Immature natural killer cell (primary cell): ENCODE data around the gene KRT222. TPM values are rescaled to one million over a fixed set of nuclear protein-coding genes. Genes with fewer than 3 reads are reported as not detected.

ENCODE experiments used
- DNase-seq, 3 donors: peaks; one replicate each; pipeline ENCODE4 v3.0.0; 2022; ENCODE audit warnings: mixed read lengths in 1 of 3
- H3K27ac Mint-ChIP-seq, 6 donors: one replicate each; pipeline ENCODE4 v1.8.0; 2020; ENCODE audit warnings: mixed read lengths in 6 of 6, mild to moderate bottlenecking in 5 of 6, inconsistent platforms in 4 of 6, moderate library complexity in 3 of 6
- H3K27me3 Mint-ChIP-seq, 3 donors: one replicate each; pipeline ENCODE4 v1.8.0; 2020 to 2021; ENCODE audit warnings: low read depth in 3 of 3, mild to moderate bottlenecking in 3 of 3, mixed read lengths in 3 of 3, moderate library complexity in 3 of 3, inconsistent platforms in 1 of 3
- H3K36me3 Mint-ChIP-seq, 3 donors: one replicate each; pipeline ENCODE4 v1.8.0; 2020; ENCODE audit warnings: mixed read lengths in 3 of 3, inconsistent platforms in 2 of 3, mild to moderate bottlenecking in 2 of 3
- H3K4me1 Mint-ChIP-seq, 2 donors: one replicate each; pipeline ENCODE4 v1.8.0; 2020; ENCODE audit warnings: inconsistent platforms in 2 of 2, mild to moderate bottlenecking in 2 of 2, mixed read lengths in 2 of 2, moderate library complexity in 1 of 2
- H3K4me3 Mint-ChIP-seq, 5 donors: one replicate each; pipeline ENCODE4 v1.8.0; 2020; ENCODE audit warnings: mild to moderate bottlenecking in 5 of 5, mixed read lengths in 5 of 5, inconsistent platforms in 3 of 5, moderate library complexity in 3 of 5
- H3K9me3 Mint-ChIP-seq, 6 donors: one replicate each; pipeline ENCODE4 v1.8.0; 2020; ENCODE audit warnings: mild to moderate bottlenecking in 6 of 6, mixed read lengths in 6 of 6, inconsistent platforms in 4 of 6, moderate library complexity in 3 of 6
- polyA plus RNA-seq, 3 donors: library from polyadenylated mRNA; unstranded; fragments of 300-500 nt; fragmentation: Illumina TruSeq; gene quantifications; one replicate each; pipeline ENCODE4 v1.2.3, GENCODE V29; 2021

Gene KRT222
- polyA plus RNA-seq, 3 donors from 2014 or later, result not detected

DNA sequence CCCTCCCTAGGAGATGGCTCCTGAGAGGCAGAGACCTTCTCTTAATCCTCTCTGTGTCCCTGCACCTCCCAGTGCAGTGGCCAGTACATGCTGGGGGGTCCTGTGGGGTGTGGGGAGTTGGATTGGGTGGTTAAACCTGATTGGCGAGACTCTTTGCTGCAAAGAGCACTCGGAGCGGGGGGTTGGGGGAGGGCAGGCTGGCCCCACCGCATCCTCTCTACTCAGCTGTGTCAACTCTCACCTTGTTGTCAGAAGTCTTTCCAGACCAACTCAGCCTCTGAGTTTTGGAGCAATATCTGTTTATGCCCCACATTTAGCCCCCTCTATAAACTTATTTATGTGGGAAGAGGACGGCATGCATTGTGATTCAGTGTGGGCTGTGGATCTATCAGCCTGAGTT lies 57.3 kb downstream of the KRT222 start:
- Mint-ChIP-seq H3K27me3 (peaks cover 2 to 5% (median 3%) of the 10 kb centered on the region in 3 donors), H3K4me3 (peak overlapping the region; percentile 66 to 79 (median 76))
- DNase-seq, result peak in 1 of 3 donors; percentile 61

DNA sequence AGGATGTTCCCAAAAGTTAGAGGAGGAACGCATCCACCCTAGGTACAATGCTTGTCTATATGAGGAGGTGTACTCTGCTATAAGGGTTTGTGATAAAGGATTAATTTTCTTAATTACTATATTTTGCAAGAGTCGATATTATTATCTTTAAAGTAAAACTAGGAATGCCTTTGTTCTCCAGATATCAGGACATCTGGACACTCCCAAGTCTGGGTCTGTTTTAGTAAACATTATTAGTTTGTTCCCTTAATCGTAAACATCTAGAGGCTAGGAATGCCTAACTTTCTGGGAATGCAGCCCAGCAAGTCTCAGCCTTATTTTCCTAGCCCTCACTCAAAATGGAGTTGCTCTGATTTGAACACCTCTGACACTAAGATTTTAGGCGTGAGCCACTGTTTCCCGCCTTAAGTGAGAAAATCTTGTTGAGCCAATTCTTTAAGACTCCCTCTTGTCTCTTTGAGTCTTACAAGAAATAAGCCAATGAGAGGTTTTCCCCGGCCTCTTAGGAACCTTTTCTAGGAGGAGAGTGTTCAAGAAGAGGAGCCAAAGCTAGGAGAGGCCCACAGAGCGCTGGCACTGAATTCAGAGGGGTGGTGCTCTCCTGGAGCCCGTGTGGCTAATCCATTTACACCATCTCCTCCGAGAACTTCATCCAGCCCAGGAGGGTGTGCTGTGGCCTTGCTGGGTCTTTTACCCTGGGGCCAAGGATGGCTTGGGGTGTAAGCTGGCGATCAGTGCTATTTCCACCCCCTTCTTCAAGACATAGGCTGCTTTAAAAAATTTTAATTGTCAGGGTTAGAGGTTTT lies 58.2 kb downstream of the KRT222 start:
- DNase-seq, result no peak
- Mint-ChIP-seq H3K27me3 (peaks cover 2 to 5% (median 3%) of the 10 kb centered on the region in 3 donors), H3K36me3 (no peaks in the 10 kb centered on the region), H3K9me3 (no peaks in the 10 kb centered on the region), H3K4me1 (peaks cover 38 to 48% of the 10 kb centered on the region in 2 donors), H3K4me3 (peak overlapping the region; percentile 21 to 79 (median 73)), H3K27ac (peak overlapping the region; percentile 85 to 95 (median 94))

More for the DNA sequence above, 57.3 kb downstream of the KRT222 start:
- H3K9me3 Mint-ChIP-seq, result no peaks in the 10 kb centered on the region
- H3K36me3 Mint-ChIP-seq, result no peaks in the 10 kb centered on the region
- H3K4me1 Mint-ChIP-seq, result peaks cover 38 to 48% of the 10 kb centered on the region in 2 donors
- H3K27ac Mint-ChIP-seq, result peak overlapping the region; percentile 85 to 95 (median 94)

DNA sequence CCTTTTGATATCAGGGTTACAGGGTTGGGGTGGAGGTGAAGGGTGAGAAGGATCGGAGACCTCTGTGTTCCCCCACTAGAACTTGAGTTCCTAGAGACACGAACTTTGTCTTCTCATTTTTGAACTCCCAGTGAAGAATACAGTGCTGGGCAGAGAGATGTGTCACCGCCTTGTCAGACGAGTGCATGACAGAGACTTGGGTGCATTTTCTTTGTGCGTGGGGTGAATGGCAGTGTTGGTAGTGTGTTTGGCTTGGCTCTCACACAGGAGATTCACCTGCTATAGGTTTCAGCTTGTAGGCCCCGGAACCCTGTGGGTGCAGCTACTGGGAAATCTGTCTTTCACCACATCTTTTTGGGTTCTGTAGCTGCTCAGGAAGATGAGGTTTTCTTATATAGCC lies 59.7 kb downstream of the KRT222 start:
- Mint-ChIP-seq H3K27ac (peak overlapping the region in 5 of 6 donors; percentile 27 to 71 (median 53)), H3K27me3 (peaks cover 1 to 5% (median 2%) of the 10 kb centered on the region in 3 donors), H3K36me3 (no peaks in the 10 kb centered on the region), H3K4me3 (peak overlapping the region in 3 of 5 donors; percentile 9 to 21 (median 12)), H3K4me1 (peaks cover 38 to 48% of the 10 kb centered on the region in 2 donors), H3K9me3 (no peaks in the 10 kb centered on the region)
- no peak for DNase-seq

Other genes with a start within 250 kb of the KRT222 start
- 1 to 10 TPM in 2 of 3 donors, under 1 TPM in 1; 0.80 to 2.4 (median 2.2) TPM for gene TOP2A, start 247.3 kb downstream of the KRT222 start, polyA plus RNA-seq
- gene IGFBP4, start 221.7 kb downstream of the KRT222 start, polyA plus RNA-seq, result 10 to 100 TPM; 22.3 to 41.7 (median 36.2) TPM
- gene TNS4, start 163.6 kb downstream of the KRT222 start, polyA plus RNA-seq, result under 1 TPM in 1 of 3 donors, not detected in 2; 0.12 TPM
- 10 to 100 TPM; 29.6 to 50.9 (median 43.2) TPM for gene CCR7, start 99.7 kb downstream of the KRT222 start, polyA plus RNA-seq
- 100 to 1,000 TPM; 196 to 261 (median 223) TPM for gene SMARCE1, start 17.4 kb downstream of the KRT222 start, polyA plus RNA-seq
- not detected for gene KRT24, start 38.6 kb upstream of the KRT222 start, polyA plus RNA-seq
- gene KRT25, start 90.2 kb upstream of the KRT222 start, polyA plus RNA-seq, result not detected
- gene KRT26, start 107.0 kb upstream of the KRT222 start, polyA plus RNA-seq, result not detected
- gene KRT27, start 117.4 kb upstream of the KRT222 start, polyA plus RNA-seq, result not detected
- gene KRT28, start 134.8 kb upstream of the KRT222 start, polyA plus RNA-seq, result not detected
- 100 to 1,000 TPM; 120 to 191 (median 182) TPM for gene KRT10, start 157.4 kb upstream of the KRT222 start, polyA plus RNA-seq
- gene KRT12, start 202.0 kb upstream of the KRT222 start, polyA plus RNA-seq, result not detected
- not detected for gene KRT20, start 220.1 kb upstream of the KRT222 start, polyA plus RNA-seq